ENCODE results near the gene C16orf90. TPM values are rescaled to one million over a fixed set of nuclear protein-coding genes. Genes with fewer than 3 reads are reported as not detected.

C16orf90 gene
- total RNA-seq, 2 experiments from 2014 or later = not detected

DNA sequence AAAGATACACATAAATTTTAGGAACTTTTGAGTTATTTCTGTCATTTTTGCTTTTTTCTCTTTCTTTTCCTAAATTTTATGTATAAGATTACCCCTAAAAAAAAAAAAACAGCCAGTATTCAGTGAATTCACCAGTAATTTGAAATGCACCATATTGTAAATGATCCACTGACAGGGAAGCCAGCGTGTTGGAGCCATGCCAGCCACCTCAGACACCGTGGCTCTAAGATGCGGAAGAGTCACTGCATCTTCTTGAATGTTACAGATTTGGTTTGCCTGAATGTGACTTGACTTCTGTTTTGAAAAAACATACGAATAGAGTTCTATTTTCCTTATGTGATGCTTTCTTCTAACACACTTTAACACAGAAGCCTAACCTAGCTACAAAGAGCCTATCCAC lies 42.9 kb upstream of the C16orf90 start:
- TF ChIP-seq CTCF (conservative IDR thresholded peaks at IDR 0.05; ENCODE audit: low read length) (no peak), EZH2phosphoT487 (IDR thresholded peaks at IDR 0.05; ENCODE audit: borderline replicate concordance, low read depth, low read length) (no peak)
- DNase-seq (ENCODE audit: low spot score) = no peak
- intact Hi-C loops (cut with micrococcal nuclease; ENCODE audit: unreplicated experiment) = no loop called here
- Histone ChIP-seq H3K4me1 (ENCODE audit: insufficient read depth, low read length, poor library complexity, severe bottlenecking) (no peaks in the 10 kb centered on the region), H3K9me3 (ENCODE audit: low read length) (no peaks in the 10 kb centered on the region), H3K36me3 (ENCODE audit: insufficient read depth, low read length) (peaks cover 51% of the 10 kb centered on the region), H2AFZ (ENCODE audit: low read length) (no peak overlapping the region), H3K27ac (ENCODE audit: low read depth, low read length, poor library complexity, severe bottlenecking) (no peak overlapping the region), H3K79me2 (ENCODE audit: insufficient read depth, low read depth, low read length) (no peaks in the 10 kb centered on the region), H3K9me2 (ENCODE audit: insufficient read depth, low read length) (no peaks in the 10 kb centered on the region), H3K4me3 (ENCODE audit: low read depth, low read length, poor library complexity, severe bottlenecking) (no peak overlapping the region), H4K20me1 (ENCODE audit: insufficient read depth, low read length) (no peaks in the 10 kb centered on the region), H3K4me2 (ENCODE audit: low read length) (no peak overlapping the region)
- BruUV-seq (replicated peaks) = no TSS peak
- POLR2A ChIA-PET = no interaction called here
- CTCF ChIA-PET (ENCODE audit: unreplicated experiment) = no interaction called here

- H3K79me2 ChIP-seq (ENCODE audit: insufficient read depth, low read depth, low read length) = no peaks in the 10 kb centered on the region
- no peaks in the 10 kb centered on the region for H3K4me1 ChIP-seq (ENCODE audit: insufficient read depth, low read length, poor library complexity, severe bottlenecking)
- H3K4me3 ChIP-seq (ENCODE audit: low read depth, low read length, poor library complexity, severe bottlenecking) = no peak overlapping the region
- no peaks in the 10 kb centered on the region for H3K9me3 ChIP-seq (ENCODE audit: low read length)
- no peaks in the 10 kb centered on the region for H3K9me2 ChIP-seq (ENCODE audit: insufficient read depth, low read length)
- BruUV-seq (replicated peaks) = no TSS peak
- no peak overlapping the region for H3K27ac ChIP-seq (ENCODE audit: low read depth, low read length, poor library complexity, severe bottlenecking)
- DNase-seq (ENCODE audit: low spot score) = no peak
- POLR2A ChIA-PET = no interaction called here
- peaks cover 37% of the 10 kb centered on the region for H3K36me3 ChIP-seq (ENCODE audit: insufficient read depth, low read length)
- no peaks in the 10 kb centered on the region for H4K20me1 ChIP-seq (ENCODE audit: insufficient read depth, low read length)
- no peak overlapping the region for H2AFZ ChIP-seq (ENCODE audit: low read length)
- intact Hi-C loops (cut with micrococcal nuclease; ENCODE audit: unreplicated experiment) = no loop called here
- TF ChIP-seq CTCF (conservative IDR thresholded peaks at IDR 0.05; ENCODE audit: low read length) (no peak), EZH2phosphoT487 (IDR thresholded peaks at IDR 0.05; ENCODE audit: borderline replicate concordance, low read depth, low read length) (no peak)
- CTCF ChIA-PET (ENCODE audit: unreplicated experiment) = no interaction called here
- H3K4me2 ChIP-seq (ENCODE audit: low read length) = no peak overlapping the region
Measured at GRCh38 chr16:3536851-3537250, 41.6 kb upstream of the C16orf90 start.

DNA sequence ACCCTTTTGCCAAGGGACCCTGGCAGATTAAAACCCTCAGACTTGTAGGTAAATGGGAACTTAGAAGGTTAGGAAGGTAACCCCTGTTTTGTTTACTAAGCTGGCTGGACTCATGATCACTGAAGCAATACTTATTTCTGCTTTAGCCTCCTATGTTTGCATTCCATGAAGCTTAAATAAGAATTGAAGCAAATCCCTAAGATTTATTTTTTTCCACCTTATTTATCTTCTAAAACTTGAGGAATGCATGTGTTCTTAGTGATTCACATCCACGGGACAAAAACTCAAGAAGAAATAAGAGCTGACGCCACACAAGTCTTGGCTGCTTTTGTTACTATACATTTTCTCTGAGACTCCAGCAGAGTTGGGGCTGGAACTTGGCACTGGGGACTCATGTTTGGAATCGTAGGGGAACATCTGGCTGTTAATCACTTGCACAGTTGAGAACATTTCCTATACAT lies 41.0 kb upstream of the C16orf90 start:
- Histone ChIP-seq H4K20me1 (ENCODE audit: insufficient read depth, low read length) (no peaks in the 10 kb centered on the region), H3K79me2 (ENCODE audit: insufficient read depth, low read depth, low read length) (no peaks in the 10 kb centered on the region), H3K36me3 (ENCODE audit: insufficient read depth, low read length) (peaks cover 32% of the 10 kb centered on the region), H3K9me2 (ENCODE audit: insufficient read depth, low read length) (no peaks in the 10 kb centered on the region), H3K4me3 (ENCODE audit: low read depth, low read length, poor library complexity, severe bottlenecking) (no peak overlapping the region), H3K27ac (ENCODE audit: low read depth, low read length, poor library complexity, severe bottlenecking) (no peak overlapping the region), H3K4me2 (ENCODE audit: low read length) (no peak overlapping the region), H3K9me3 (ENCODE audit: low read length) (no peaks in the 10 kb centered on the region), H2AFZ (ENCODE audit: low read length) (no peak overlapping the region), H3K4me1 (ENCODE audit: insufficient read depth, low read length, poor library complexity, severe bottlenecking) (no peaks in the 10 kb centered on the region)
- intact Hi-C loops (cut with micrococcal nuclease; ENCODE audit: unreplicated experiment) = no loop called here
- TF ChIP-seq CTCF (conservative IDR thresholded peaks at IDR 0.05; ENCODE audit: low read length) (no peak), EZH2phosphoT487 (IDR thresholded peaks at IDR 0.05; ENCODE audit: borderline replicate concordance, low read depth, low read length) (no peak)
- no TSS peak for BruUV-seq (replicated peaks)
- ChIA-PET CTCF (ENCODE audit: unreplicated experiment) (no interaction called here), POLR2A (interaction anchor here (0.6 kb wide), 1 partner anchor 144 kb away, joined by 3 read pairs; no protein-coding TSS in a partner anchor)
- DNase-seq (ENCODE audit: low spot score) = no peak

Measured in OCI-LY7 (cell line).